NCI-H2081 treated with DMSO at 0.1 percent for 48 hours (cell line): ENCODE measurements around the gene ZNF620.
"Not testable (repeated sequence)": the region's sequence is repeated elsewhere in the genome, so short reads cannot be mapped to it uniquely, and the experiment has no call there.

Source experiments
- DNase-seq: peaks from one replicate; lab custom pipeline; 2025; lab: John Stamatoyannopoulos, UW

Gene ZNF620

GRCh38 chr3:40505599-40506462 lies at the start of gene ZNF620:
Gene ZNF620 (plus strand): TSS chr3:40506039. CDS start chr3:40506353, 314 bp downstream.
- DNase-seq: peak; percentile 12

GRCh38 chr3:40456279-40456939 lies 49.4 kb upstream of the ZNF620 start:
- no peak for DNase-seq

GRCh38 chr3:40456940-40457823 lies 48.7 kb upstream of the ZNF620 start, which contains the start of gene RPL14:
Gene RPL14 (plus strand): TSS chr3:40457339. CDS start chr3:40457472, 133 bp downstream.
- no peak for DNase-seq

GRCh38 chr3:40458473-40458872 lies 47.4 kb upstream of the ZNF620 start:
- no peak for DNase-seq

- DNase-seq: not testable (repeated sequence)
These were observed 45.4 kb upstream of the ZNF620 start for GRCh38 chr3:40460481-40460880.

GRCh38 chr3:40461161-40461560 lies 44.7 kb upstream of the ZNF620 start:
- no peak for DNase-seq

- DNase-seq: not testable (repeated sequence)
These were observed 43.0 kb upstream of the ZNF620 start for GRCh38 chr3:40462838-40463237.

- DNase-seq: no peak
These were observed 42.3 kb upstream of the ZNF620 start for GRCh38 chr3:40463579-40463978.

GRCh38 chr3:40464339-40465110 lies 41.3 kb upstream of the ZNF620 start:
- no peak for DNase-seq

- DNase-seq: no peak
These were observed 40.8 kb upstream of the ZNF620 start for GRCh38 chr3:40465111-40465407.

GRCh38 chr3:40465456-40465855 lies 40.4 kb upstream of the ZNF620 start:
- no peak for DNase-seq

- no peak for DNase-seq
These were observed 37.8 kb upstream of the ZNF620 start for GRCh38 chr3:40468018-40468417.

GRCh38 chr3:40470701-40471100 lies 35.1 kb upstream of the ZNF620 start:
- no peak for DNase-seq

GRCh38 chr3:40476478-40477470 lies 29.1 kb upstream of the ZNF620 start, which contains the start of gene ZNF619:
Gene ZNF619 (plus strand): TSS chr3:40477122. CDS start chr3:40477980, 858 bp downstream.
- DNase-seq: no peak

GRCh38 chr3:40477666-40478065 lies 28.2 kb upstream of the ZNF620 start:
- DNase-seq: no peak

- DNase-seq: no peak
These were observed 18.7 kb upstream of the ZNF620 start for GRCh38 chr3:40487172-40487571.

GRCh38 chr3:40490916-40491315 lies 14.9 kb upstream of the ZNF620 start:
- DNase-seq: no peak

- no peak for DNase-seq
These were observed 11.1 kb upstream of the ZNF620 start for GRCh38 chr3:40494698-40495097.

GRCh38 chr3:40497288-40497687 lies 8.6 kb upstream of the ZNF620 start:
- no peak for DNase-seq

GRCh38 chr3:40499952-40500351 lies 5.9 kb upstream of the ZNF620 start:
- DNase-seq: no peak
